ENCODE results near the gene DUOXA1. TPM values are rescaled to one million over a fixed set of nuclear protein-coding genes. Genes with fewer than 3 reads are reported as not detected.

Gene DUOXA1
- total and polyA plus RNA-seq, 2 donors (not counting 1 experiment from before 2014, with no cell fraction given), result not detected

- Histone ChIP-seq H2AFZ (ENCODE audit: low read length) (no peak overlapping the region), H3K79me2 (ENCODE audit: control insufficient read depth, insufficient read depth, low read length) (no peaks in the 10 kb centered on the region), H3K4me1 (ENCODE audit: control insufficient read depth, extremely low read depth, insufficient read depth, low read length) (no peaks in the 10 kb centered on the region), H3K9ac (ENCODE audit: insufficient read depth, low read length) (no peak overlapping the region), H4K20me1 (ENCODE audit: control insufficient read depth, extremely low read depth, insufficient read depth, low read length) (no peaks in the 10 kb centered on the region), H3K4me3 (replicated peaks in 1 of 4; ENCODE audit: control extremely low read depth in 1 of 4, insufficient read depth in 1 of 4, low read depth in 3 of 4, low read length in 4 of 4) (no peak overlapping the region), H3K27ac (ENCODE audit: insufficient read depth, low read length) (no peak overlapping the region), H3K9me3 (ENCODE audit: control insufficient read depth, insufficient read depth, low read depth, low read length) (no peaks in the 10 kb centered on the region), H3K36me3 (ENCODE audit: control insufficient read depth, insufficient read depth, low read length) (no peaks in the 10 kb centered on the region), H3K27me3 (ENCODE audit: control insufficient read depth, insufficient read depth, low read length) (no peaks in the 10 kb centered on the region), H3K4me2 (ENCODE audit: extremely low read depth, insufficient read depth, low read length) (no peak overlapping the region)
- no peak for TF ChIP-seq EZH2 (IDR thresholded peaks at IDR 0.05; ENCODE audit: low read length, missing control alignments)
- TF ChIP-seq CTCF (conservative IDR thresholded peaks at IDR 0.05 in 1 of 2, IDR thresholded peaks at IDR 0.05 in 1 of 2; ENCODE audit: low read depth in 1 of 2, low read length in 2 of 2), result no peak
- no peak for DNase-seq (ENCODE audit: low read depth in 2 of 2)
These were observed 44.4 kb upstream of the DUOXA1 start for GRCh38 chr15:45174069-45174468.

GRCh38 chr15:45171912-45172311 is 42.2 kb upstream of the DUOXA1 start:
- Histone ChIP-seq H3K9ac (ENCODE audit: insufficient read depth, low read length) (no peak overlapping the region), H3K27me3 (ENCODE audit: control insufficient read depth, insufficient read depth, low read length) (no peaks in the 10 kb centered on the region), H3K4me2 (ENCODE audit: extremely low read depth, insufficient read depth, low read length) (no peak overlapping the region), H3K27ac (ENCODE audit: insufficient read depth, low read length) (no peak overlapping the region), H2AFZ (ENCODE audit: low read length) (no peak overlapping the region), H3K79me2 (ENCODE audit: control insufficient read depth, insufficient read depth, low read length) (no peaks in the 10 kb centered on the region), H3K9me3 (ENCODE audit: control insufficient read depth, insufficient read depth, low read depth, low read length) (no peaks in the 10 kb centered on the region), H4K20me1 (ENCODE audit: control insufficient read depth, extremely low read depth, insufficient read depth, low read length) (no peaks in the 10 kb centered on the region), H3K4me3 (replicated peaks in 1 of 4; ENCODE audit: control extremely low read depth in 1 of 4, insufficient read depth in 1 of 4, low read depth in 3 of 4, low read length in 4 of 4) (no peak overlapping the region), H3K4me1 (ENCODE audit: control insufficient read depth, extremely low read depth, insufficient read depth, low read length) (no peaks in the 10 kb centered on the region), H3K36me3 (ENCODE audit: control insufficient read depth, insufficient read depth, low read length) (no peaks in the 10 kb centered on the region)
- no peak for DNase-seq (ENCODE audit: low read depth in 2 of 2)
- no peak for TF ChIP-seq CTCF (conservative IDR thresholded peaks at IDR 0.05 in 1 of 2, IDR thresholded peaks at IDR 0.05 in 1 of 2; ENCODE audit: low read depth in 1 of 2, low read length in 2 of 2)
- TF ChIP-seq EZH2 (IDR thresholded peaks at IDR 0.05; ENCODE audit: low read length, missing control alignments), result no peak

- Histone ChIP-seq H3K4me1 (ENCODE audit: control insufficient read depth, extremely low read depth, insufficient read depth, low read length) (no peaks in the 10 kb centered on the region), H3K27ac (ENCODE audit: insufficient read depth, low read length) (no peak overlapping the region), H3K79me2 (ENCODE audit: control insufficient read depth, insufficient read depth, low read length) (no peaks in the 10 kb centered on the region), H3K4me3 (replicated peaks in 1 of 4; ENCODE audit: control extremely low read depth in 1 of 4, insufficient read depth in 1 of 4, low read depth in 3 of 4, low read length in 4 of 4) (no peak overlapping the region), H4K20me1 (ENCODE audit: control insufficient read depth, extremely low read depth, insufficient read depth, low read length) (no peaks in the 10 kb centered on the region), H3K9me3 (ENCODE audit: control insufficient read depth, insufficient read depth, low read depth, low read length) (no peaks in the 10 kb centered on the region), H3K36me3 (ENCODE audit: control insufficient read depth, insufficient read depth, low read length) (no peaks in the 10 kb centered on the region), H3K9ac (ENCODE audit: insufficient read depth, low read length) (no peak overlapping the region), H3K4me2 (ENCODE audit: extremely low read depth, insufficient read depth, low read length) (no peak overlapping the region), H2AFZ (ENCODE audit: low read length) (no peak overlapping the region), H3K27me3 (ENCODE audit: control insufficient read depth, insufficient read depth, low read length) (no peaks in the 10 kb centered on the region)
- no peak for DNase-seq (ENCODE audit: low read depth in 2 of 2)
- no peak for TF ChIP-seq CTCF (conservative IDR thresholded peaks at IDR 0.05 in 1 of 2, IDR thresholded peaks at IDR 0.05 in 1 of 2; ENCODE audit: low read depth in 1 of 2, low read length in 2 of 2)
- TF ChIP-seq EZH2 (IDR thresholded peaks at IDR 0.05; ENCODE audit: low read length, missing control alignments), result no peak
These were observed 40.2 kb upstream of the DUOXA1 start for GRCh38 chr15:45169608-45170480.
